Stimulated activated CD8-positive, alpha-beta memory T cell treated with anti-CD3 and anti-CD28 coated beads, Interleukin-4, amount 100 ng/mL, for 24 hours (primary cell): ENCODE measurements around the gene OR4B1.
"Not testable (repeated sequence)": the region's sequence is repeated elsewhere in the genome, so short reads cannot be mapped to it uniquely, and the experiment has no call there.

Experiments
- DNase-seq: peaks from one replicate; pipeline ENCODE4 v3.0.0-alpha.2; 2020; ENCODE audit warnings: low read depth

Gene OR4B1

GRCh38 chr11:48216510-48216909 lies at the start of gene OR4B1:
Gene OR4B1, plus strand, starts transcription at chr11:48216810. Its CDS starts 0 bp downstream, at chr11:48216810.
- no peak for DNase-seq

- no peak for DNase-seq
Observed at GRCh38 chr11:48167380-48167779, 49.2 kb upstream of the OR4B1 start.

GRCh38 chr11:48168815-48169214 lies 47.8 kb upstream of the OR4B1 start:
- no peak for DNase-seq

- no peak for DNase-seq
Observed at GRCh38 chr11:48169259-48169658, 47.4 kb upstream of the OR4B1 start.

- no peak for DNase-seq
Observed at GRCh38 chr11:48169717-48170116, 46.9 kb upstream of the OR4B1 start.

GRCh38 chr11:48170241-48171233 lies 46.1 kb upstream of the OR4B1 start:
- DNase-seq, result no peak

GRCh38 chr11:48172818-48173609 lies 43.6 kb upstream of the OR4B1 start:
- DNase-seq, result peak; percentile 33

- DNase-seq, result no peak
Observed at GRCh38 chr11:48177661-48178060, 38.9 kb upstream of the OR4B1 start.

GRCh38 chr11:48180627-48181026 lies 36.0 kb upstream of the OR4B1 start:
- no peak for DNase-seq

GRCh38 chr11:48182860-48183526 lies 33.6 kb upstream of the OR4B1 start:
- DNase-seq, result no peak

GRCh38 chr11:48184452-48184851 lies 32.2 kb upstream of the OR4B1 start:
- no peak for DNase-seq

GRCh38 chr11:48190906-48191654 lies 25.5 kb upstream of the OR4B1 start:
- not testable (repeated sequence) for DNase-seq

GRCh38 chr11:48193876-48194275 lies 22.7 kb upstream of the OR4B1 start:
- DNase-seq, result no peak

GRCh38 chr11:48207881-48208280 lies 8.7 kb upstream of the OR4B1 start:
- DNase-seq, result no peak

- DNase-seq, result no peak
Observed at GRCh38 chr11:48210052-48210451, 6.6 kb upstream of the OR4B1 start.

GRCh38 chr11:48228761-48229160 lies 12.2 kb downstream of the OR4B1 start:
- no peak for DNase-seq

- not testable (repeated sequence) for DNase-seq
Observed at GRCh38 chr11:48230057-48230456, 13.4 kb downstream of the OR4B1 start.

- DNase-seq, result no peak
Observed at GRCh38 chr11:48237727-48238126, 21.1 kb downstream of the OR4B1 start.

GRCh38 chr11:48242501-48242900 lies 25.9 kb downstream of the OR4B1 start:
- no peak for DNase-seq

- DNase-seq, result no peak
Observed at GRCh38 chr11:48244804-48245203, 28.2 kb downstream of the OR4B1 start, which contains the start of gene OR4X2. Gene OR4X2, plus strand, starts transcription at chr11:48245104. Its CDS starts 0 bp downstream, at chr11:48245104.

GRCh38 chr11:48248902-48249301 lies 32.3 kb downstream of the OR4B1 start:
- no peak for DNase-seq
